Esophagus squamous epithelium (tissue), 5 donors: ENCODE results near the gene CPT1A. TPM values are rescaled to one million over a fixed set of nuclear protein-coding genes. Genes with fewer than 3 reads are reported as not detected.

Source experiments
- DNase-seq: peaks from one replicate; lab custom pipeline; 2025; lab: John Stamatoyannopoulos, UW
- H3K27ac ChIP-seq, 4 donors: fragments of 200-600 bp; sonication (generic); one replicate each; pipeline ENCODE4 v1.5.1; 2016 to 2019; ENCODE audit warnings: mild to moderate bottlenecking in 1 of 4
- H3K27me3 ChIP-seq, 4 donors: fragments of 200-600 bp; sonication (generic); 1 replicate in 3 of 4; 2 replicates in 1 of 4; pipeline versions ENCODE4 v1.5.1 to v1.6.0; 2017 to 2021; ENCODE audit warnings: antibody characterized with exemption in 1 of 4
- H3K36me3 ChIP-seq, 3 donors: fragments of 200-600 bp; sonication (generic); one replicate each; pipeline ENCODE4 v1.5.1; 2016 to 2019
- H3K4me1 ChIP-seq, 3 donors: fragments of 200-600 bp; sonication (generic); one replicate each; pipeline ENCODE4 v1.5.1; 2017 to 2019
- H3K4me3 ChIP-seq, 4 donors: fragments of 200-600 bp; sonication (generic); 1 replicate in 3 of 4; 2 replicates in 1 of 4; pipeline ENCODE4 v1.5.1; 2016 to 2019; ENCODE audit warnings: mild to moderate bottlenecking in 2 of 4, moderate library complexity in 1 of 4
- H3K9me3 ChIP-seq, 3 donors: fragments of 200-600 bp; sonication (generic); one replicate each; pipeline ENCODE4 v1.5.1; 2016 to 2019
- CTCF ChIP-seq, 6 experiments: fragments of 450-650 bp in 4 of 6; fragments of 200-600 bp in 2 of 6; sonication (generic) in 2 of 6; IDR thresholded peaks; one replicate each; pipeline ENCODE4 v1.5.1; 2016 to 2019; ENCODE audit warnings: antibody characterized with exemption in 6 of 6, mild to moderate bottlenecking in 4 of 6, moderate library complexity in 4 of 6
- POLR2A ChIP-seq, 4 donors: fragments of 450-650 bp; IDR thresholded peaks; one replicate each; pipeline ENCODE4 v1.6.1; 2017; ENCODE audit warnings: antibody characterized with exemption in 4 of 4, mild to moderate bottlenecking in 4 of 4, moderate library complexity in 3 of 4
- WGBS, 2 donors: methylation state at CpG; one replicate each; pipeline ENCODE4 v1.1.5; 2018; 5-methylcytosine and 5-hydroxymethylcytosine counted together
- intact Hi-C: fragments of 100-400 bp; cut with DNase I; formaldehyde crosslinking; loops from one replicate; pipeline ENCODE4 v1.15.0; 2022
- total RNA-seq, 4 donors: library from RNA; depleted of rRNA; stranded (reverse); fragments of >200 nt; gene quantifications; one replicate each; pipeline ENCODE4 v1.1.0, GENCODE V29; 2016
- donor health status: DM: yes; HTN: yes; CAD: no.

CPT1A gene
- total RNA-seq, 4 donors from 2014 or later: 14.7 to 56.1 (median 27.6) TPM

GRCh38 chr11:68826726-68827125 lies 15.0 kb downstream of the CPT1A start:
- H3K4me1 ChIP-seq: peaks cover 8 to 45% (median 21%) of the 10 kb centered on the region in 3 donors

DNA sequence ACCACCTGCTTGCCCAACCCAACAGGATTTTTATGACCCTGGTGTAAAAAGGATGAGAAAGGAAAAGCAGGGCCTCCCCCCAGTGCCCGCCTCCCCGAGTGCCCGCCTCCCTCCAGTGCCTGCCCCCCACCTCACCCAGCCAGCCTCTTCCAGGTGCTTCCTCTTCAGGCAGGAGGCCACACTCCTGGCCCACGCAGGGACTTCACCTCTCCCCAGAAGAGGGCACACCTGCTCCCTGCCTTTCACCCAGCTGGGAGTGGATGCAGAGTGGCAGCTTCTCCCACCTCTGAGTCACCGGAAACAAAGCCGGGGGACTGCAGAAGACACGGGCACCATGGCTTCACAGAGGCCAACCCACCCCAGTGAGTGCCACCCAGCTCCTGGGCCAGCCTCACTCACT lies 16.1 kb downstream of the CPT1A start:
- intact Hi-C loops: no loop called here
- peaks cover 8 to 35% (median 18%) of the 10 kb centered on the region in 3 donors for H3K4me1 ChIP-seq
- H3K9me3 ChIP-seq: no peaks in the 10 kb centered on the region
- H3K4me3 ChIP-seq: no peak overlapping the region
- no peak for DNase-seq
- TF ChIP-seq CTCF (IDR thresholded peaks at IDR 0.05): peak in 2 of 6 experiments; percentile 13 to 36
- TF ChIP-seq POLR2A (IDR thresholded peaks at IDR 0.05): no peak
- WGBS, 2 donors: 35% methylated on average over 3 of the region's 7 CpGs; no CpG with 5 or more reads in 1 of the 2 donors
- peak overlapping the region in 1 of 4 donors; percentile 19 for H3K27ac ChIP-seq
- peaks cover 0 to 21% (median 10%) of the 10 kb centered on the region in 3 donors for H3K36me3 ChIP-seq
- no peaks in the 10 kb centered on the region for H3K27me3 ChIP-seq

More at GRCh38 chr11:68826726-68827125, 15.0 kb downstream of the CPT1A start:
- Histone ChIP-seq H3K27ac (no peak overlapping the region), H3K9me3 (no peaks in the 10 kb centered on the region), H3K27me3 (no peaks in the 10 kb centered on the region), H3K4me3 (no peak overlapping the region), H3K36me3 (peaks cover 0 to 21% (median 10%) of the 10 kb centered on the region in 3 donors)
- no peak for DNase-seq
- intact Hi-C loops: no loop called here
- 92% methylated on average over 8 to 9 of the region's 9 CpGs for WGBS, 2 donors
- no peak for TF ChIP-seq CTCF (IDR thresholded peaks at IDR 0.05)
- TF ChIP-seq POLR2A (IDR thresholded peaks at IDR 0.05): no peak

DNA sequence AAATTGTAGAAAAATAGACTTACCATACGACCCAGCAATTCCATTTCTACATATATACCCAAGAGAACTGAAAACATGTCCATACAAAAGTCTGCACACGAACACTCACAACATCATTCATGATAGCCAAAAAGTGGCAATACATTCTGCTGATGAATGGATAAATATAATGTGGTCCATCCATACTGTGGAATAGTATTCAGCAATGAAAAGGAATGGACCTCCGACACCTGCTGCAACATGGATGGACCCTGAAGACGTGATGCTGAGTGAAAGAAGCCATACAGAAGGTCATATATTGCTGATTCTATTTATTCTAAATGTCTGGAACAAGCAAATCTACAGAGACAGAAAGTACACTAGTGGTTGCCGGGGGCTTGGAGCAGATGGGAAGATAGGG lies 19.2 kb downstream of the CPT1A start:
- 94 to 95% methylated on average over 5 of the region's 5 CpGs for WGBS, 2 donors
- H3K27me3 ChIP-seq: no peaks in the 10 kb centered on the region
- H3K9me3 ChIP-seq: no peaks in the 10 kb centered on the region
- H3K4me1 ChIP-seq: peaks cover 6 to 39% (median 11%) of the 10 kb centered on the region in 3 donors
- no peak overlapping the region for H3K4me3 ChIP-seq
- TF ChIP-seq CTCF (IDR thresholded peaks at IDR 0.05) (no peak), POLR2A (IDR thresholded peaks at IDR 0.05) (no peak)
- peaks cover 0 to 7% (median 0%) of the 10 kb centered on the region in 3 donors for H3K36me3 ChIP-seq
- intact Hi-C loops: no loop called here
- H3K27ac ChIP-seq: no peak overlapping the region
- no peak for DNase-seq

- Histone ChIP-seq H3K4me3 (no peak overlapping the region), H3K27ac (no peak overlapping the region), H3K4me1 (peaks cover 10 to 41% (median 14%) of the 10 kb centered on the region in 3 donors), H3K36me3 (peaks cover 0 to 7% (median 0%) of the 10 kb centered on the region in 3 donors), H3K9me3 (no peaks in the 10 kb centered on the region), H3K27me3 (no peaks in the 10 kb centered on the region)
- 46 to 72% methylated on average over 3 to 4 of the region's 4 CpGs for WGBS, 2 donors
- no peak for TF ChIP-seq CTCF (IDR thresholded peaks at IDR 0.05)
- TF ChIP-seq POLR2A (IDR thresholded peaks at IDR 0.05): no peak
- DNase-seq: no peak
- intact Hi-C loops: no loop called here
Observed at GRCh38 chr11:68821670-68822069, 20.0 kb downstream of the CPT1A start.

GRCh38 chr11:68819362-68819761 lies 22.4 kb downstream of the CPT1A start:
- Histone ChIP-seq H3K36me3 (peaks cover 0 to 29% (median 7%) of the 10 kb centered on the region in 3 donors), H3K27ac (no peak overlapping the region), H3K9me3 (no peaks in the 10 kb centered on the region), H3K27me3 (no peaks in the 10 kb centered on the region), H3K4me3 (no peak overlapping the region), H3K4me1 (peaks cover 7 to 26% (median 10%) of the 10 kb centered on the region in 3 donors)
- WGBS, 2 donors: 78 to 80% methylated on average over 6 to 8 of the region's 10 CpGs
- TF ChIP-seq POLR2A (IDR thresholded peaks at IDR 0.05): no peak
- TF ChIP-seq CTCF (IDR thresholded peaks at IDR 0.05): no peak
- intact Hi-C loops: no loop called here
- no peak for DNase-seq
